Muscle layer of duodenum (tissue), 2 donors: ENCODE measurements around the gene SAP30BP.
"Not testable (repeated sequence)": the region's sequence is repeated elsewhere in the genome, so short reads cannot be mapped to it uniquely, and the experiment has no call there.

Experiments
- H3K27ac ChIP-seq: one replicate; pipeline ENCODE4 v1.7.0; 2013; ENCODE audit warnings: mild to moderate bottlenecking, low read length
- H3K27me3 ChIP-seq: one replicate; pipeline ENCODE4 v1.7.0; 2013; ENCODE audit warnings: low read depth, mild to moderate bottlenecking, control low read depth, low read length
- H3K36me3 ChIP-seq, 2 donors: one replicate each; pipeline ENCODE4 v1.7.0; 2013; ENCODE audit warnings: low read length in 2 of 2, control low read depth in 1 of 2, mild to moderate bottlenecking in 1 of 2; ENCODE audit not compliant: insufficient read depth in 2 of 2, control insufficient read depth in 1 of 2
- H3K4me1 ChIP-seq, 2 donors: one replicate each; pipeline ENCODE4 v1.7.0; 2013; ENCODE audit warnings: low read length in 2 of 2, mild to moderate bottlenecking in 2 of 2, control low read depth in 1 of 2, moderate library complexity in 1 of 2; ENCODE audit not compliant: insufficient read depth in 2 of 2, control insufficient read depth in 1 of 2
- H3K4me3 ChIP-seq, 2 donors: one replicate each; pipeline ENCODE4 v1.7.0; 2013; ENCODE audit warnings: low read length in 2 of 2, low read depth in 1 of 2, mild to moderate bottlenecking in 1 of 2
- H3K9me3 ChIP-seq, 2 donors: one replicate each; pipeline ENCODE4 v1.7.0; 2013; ENCODE audit warnings: low read length in 2 of 2, control low read depth in 1 of 2, mild to moderate bottlenecking in 1 of 2; ENCODE audit not compliant: control insufficient read depth in 1 of 2
- donor health status: healthy.

The SAP30BP gene

GRCh38 chr17:75634754-75635609 is 32.2 kb upstream of the SAP30BP start:
- Histone ChIP-seq H3K27ac (no peak overlapping the region), H3K4me1 (peaks cover 6 to 35% of the 10 kb centered on the region in 2 donors), H3K27me3 (no peaks in the 10 kb centered on the region), H3K4me3 (peak overlapping the region in 1 of 2 donors; percentile 45), H3K9me3 (no peaks in the 10 kb centered on the region), H3K36me3 (peaks cover 0 to 9% of the 10 kb centered on the region in 2 donors)

- Histone ChIP-seq H3K9me3 (no peaks in the 10 kb centered on the region), H3K27me3 (no peaks in the 10 kb centered on the region), H3K27ac (no peak overlapping the region), H3K4me1 (peaks cover 6 to 35% of the 10 kb centered on the region in 2 donors), H3K4me3 (peak overlapping the region in 1 of 2 donors; percentile 23), H3K36me3 (peaks cover 0 to 15% of the 10 kb centered on the region in 2 donors)
These were observed 31.4 kb upstream of the SAP30BP start for GRCh38 chr17:75635610-75636202.

- no peaks in the 10 kb centered on the region for H3K9me3 ChIP-seq
- H3K4me3 ChIP-seq: no peak overlapping the region
- H3K36me3 ChIP-seq: peaks cover 0 to 18% of the 10 kb centered on the region in 2 donors
- no peaks in the 10 kb centered on the region for H3K27me3 ChIP-seq
- H3K4me1 ChIP-seq: peaks cover 6 to 35% of the 10 kb centered on the region in 2 donors
- H3K27ac ChIP-seq: no peak overlapping the region
These were observed 30.6 kb upstream of the SAP30BP start for GRCh38 chr17:75636381-75637142.

DNA sequence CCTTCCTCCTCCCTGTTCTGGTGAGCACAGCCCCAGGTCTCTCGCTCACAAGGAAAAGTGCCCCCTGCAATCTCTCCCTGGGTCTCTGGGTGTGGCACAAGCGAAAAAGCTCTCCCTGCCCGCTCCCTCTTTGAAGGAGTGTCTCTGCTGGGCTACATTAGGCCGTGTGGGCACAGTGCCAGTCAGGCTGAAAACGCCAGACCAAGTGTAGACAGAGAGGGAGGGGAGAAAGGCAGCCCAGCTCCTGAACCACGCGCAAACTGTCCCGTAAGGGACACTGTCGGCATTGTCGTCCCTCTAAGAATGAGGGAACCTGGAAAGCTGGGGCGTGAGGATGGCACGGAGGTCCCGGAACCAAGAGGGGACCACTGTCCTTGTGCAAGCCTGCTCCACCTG is 30.0 kb upstream of the SAP30BP start:
- Histone ChIP-seq H3K27me3 (no peaks in the 10 kb centered on the region), H3K9me3 (no peaks in the 10 kb centered on the region), H3K4me1 (peaks cover 6 to 35% of the 10 kb centered on the region in 2 donors), H3K27ac (no peak overlapping the region), H3K36me3 (peaks cover 0 to 18% of the 10 kb centered on the region in 2 donors), H3K4me3 (no peak overlapping the region)

GRCh38 chr17:75637551-75637950 is 29.6 kb upstream of the SAP30BP start:
- Histone ChIP-seq H3K27ac (no peak overlapping the region), H3K36me3 (peaks cover 0 to 18% of the 10 kb centered on the region in 2 donors), H3K4me3 (no peak overlapping the region), H3K27me3 (no peaks in the 10 kb centered on the region), H3K4me1 (peaks cover 6 to 35% of the 10 kb centered on the region in 2 donors), H3K9me3 (no peaks in the 10 kb centered on the region)

- not testable (repeated sequence) for H3K9me3 ChIP-seq, H3K4me3 ChIP-seq, H3K27me3 ChIP-seq, H3K27ac ChIP-seq
- Histone ChIP-seq H3K4me1 (peaks cover 6 to 30% of the 10 kb centered on the region in 2 donors), H3K36me3 (peaks cover 0 to 18% of the 10 kb centered on the region in 2 donors)
These were observed 29.1 kb upstream of the SAP30BP start for GRCh38 chr17:75638039-75638438.

- no peaks in the 10 kb centered on the region for H3K27me3 ChIP-seq
- no peak overlapping the region for H3K4me3 ChIP-seq
- no peak overlapping the region for H3K27ac ChIP-seq
- peaks cover 0 to 21% of the 10 kb centered on the region in 2 donors for H3K4me1 ChIP-seq
- H3K9me3 ChIP-seq: no peaks in the 10 kb centered on the region
- H3K36me3 ChIP-seq: peaks cover 4 to 21% of the 10 kb centered on the region in 2 donors
These were observed 28.2 kb upstream of the SAP30BP start for GRCh38 chr17:75638893-75639292.

DNA sequence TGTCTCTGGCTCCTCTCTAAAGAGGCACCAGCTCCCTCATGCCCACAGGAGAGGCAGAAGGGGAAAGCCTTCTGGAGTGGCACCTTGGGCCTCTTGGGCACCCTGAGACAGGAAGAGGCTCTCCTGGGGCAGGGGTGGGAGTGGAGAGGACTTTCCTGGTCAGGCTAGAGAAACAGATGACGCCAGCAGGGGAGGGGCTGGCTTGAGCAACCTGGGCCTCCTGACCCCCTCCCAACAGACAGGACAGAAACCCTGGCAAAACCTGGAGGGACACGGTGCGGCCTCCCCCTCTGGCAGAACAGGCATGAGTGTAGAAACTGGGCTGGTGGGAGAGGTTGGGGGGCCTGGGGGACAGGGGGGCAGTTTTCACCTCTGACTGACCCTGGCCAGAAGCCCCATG is 27.8 kb upstream of the SAP30BP start:
- Histone ChIP-seq H3K9me3 (no peaks in the 10 kb centered on the region), H3K27me3 (no peaks in the 10 kb centered on the region), H3K27ac (no peak overlapping the region), H3K36me3 (peaks cover 4 to 21% of the 10 kb centered on the region in 2 donors), H3K4me3 (no peak overlapping the region), H3K4me1 (peaks cover 0 to 17% of the 10 kb centered on the region in 2 donors)

GRCh38 chr17:75639771-75640555 is 27.2 kb upstream of the SAP30BP start:
- no peaks in the 10 kb centered on the region for H3K27me3 ChIP-seq
- H3K9me3 ChIP-seq: no peaks in the 10 kb centered on the region
- no peak overlapping the region for H3K4me3 ChIP-seq
- no peak overlapping the region for H3K27ac ChIP-seq
- H3K4me1 ChIP-seq: peaks cover 0 to 13% of the 10 kb centered on the region in 2 donors
- peaks cover 4 to 21% of the 10 kb centered on the region in 2 donors for H3K36me3 ChIP-seq

GRCh38 chr17:75640556-75641119 is 26.5 kb upstream of the SAP30BP start:
- Histone ChIP-seq H3K9me3 (no peaks in the 10 kb centered on the region), H3K4me3 (no peak overlapping the region), H3K4me1 (peaks cover 0 to 13% of the 10 kb centered on the region in 2 donors), H3K27me3 (no peaks in the 10 kb centered on the region), H3K36me3 (peaks cover 4 to 21% of the 10 kb centered on the region in 2 donors), H3K27ac (no peak overlapping the region)
